ENCODE data around the gene CSK.
"Not testable (repeated sequence)": the region's sequence is repeated elsewhere in the genome, so short reads cannot be mapped to it uniquely, and the experiment has no call there.

CSK gene

DNA sequence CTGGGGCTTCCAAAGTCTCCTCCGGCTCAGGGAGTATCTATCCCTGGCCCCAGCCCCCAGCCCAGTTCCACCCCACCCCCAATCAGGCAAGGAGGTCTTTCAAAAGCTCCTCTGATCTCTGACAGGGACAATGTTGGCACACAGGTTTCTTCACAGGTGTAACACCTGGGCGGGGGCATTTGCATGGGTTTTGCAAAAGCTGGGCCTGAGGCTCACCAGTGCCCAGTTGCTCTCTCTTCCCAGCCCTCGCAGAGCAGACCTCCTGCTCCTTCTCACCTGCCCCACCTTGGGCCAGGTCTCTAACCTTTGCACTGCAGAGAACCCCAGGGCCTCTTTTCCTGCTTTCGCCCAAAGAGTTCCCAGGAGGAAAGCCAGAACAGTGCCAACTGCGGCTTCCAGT, 8.6 kb upstream of the CSK start:
- no peak for DNase-seq

DNA sequence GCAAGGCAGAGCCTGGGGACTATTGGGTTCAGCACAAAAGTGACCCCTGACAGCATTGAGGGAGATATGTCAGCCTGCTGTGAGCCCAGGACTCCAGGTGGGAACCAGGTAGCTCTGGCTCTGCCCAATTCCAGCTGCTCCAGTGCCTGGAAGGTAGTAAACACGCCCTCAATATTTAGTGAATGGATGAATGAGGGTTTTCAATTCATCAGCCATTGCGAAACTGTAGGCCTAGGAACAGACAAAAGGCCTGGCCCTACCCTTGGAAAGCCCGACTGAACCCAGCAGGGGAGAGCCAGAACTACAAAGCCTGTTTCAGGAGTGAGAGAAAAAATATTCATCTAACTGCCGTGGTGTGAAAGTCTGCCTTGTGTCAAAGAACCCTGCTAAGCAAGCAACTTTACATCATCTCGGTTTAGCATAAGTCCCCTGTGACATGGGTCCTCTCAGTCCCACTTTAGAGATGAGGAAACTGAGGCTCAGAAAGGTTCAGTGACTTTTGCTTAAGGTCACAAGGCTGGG, 8.1 kb upstream of the CSK start:
- no peak for DNase-seq

DNA sequence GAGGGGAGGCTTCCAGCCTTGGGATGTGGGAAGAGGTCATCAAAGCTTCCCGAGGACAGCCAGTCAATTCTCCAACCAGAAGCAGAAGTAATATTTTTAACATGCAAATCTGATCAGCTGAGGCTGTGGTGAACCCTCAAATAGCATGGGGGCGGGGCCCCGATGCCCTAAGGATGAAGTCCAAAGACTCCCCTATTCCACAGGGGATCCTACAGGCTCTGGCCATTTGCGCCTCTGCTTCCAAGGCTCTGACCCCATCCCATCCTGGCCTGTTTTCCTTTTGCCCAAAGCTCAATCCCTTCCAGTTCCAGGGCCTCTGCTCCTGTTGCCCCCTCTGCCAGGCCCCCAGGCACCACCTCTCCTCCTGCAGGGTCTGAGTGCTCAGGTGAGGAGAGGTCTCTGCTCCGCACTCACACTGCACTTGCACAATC, 6.7 kb upstream of the CSK start:
- no peak for DNase-seq

DNA sequence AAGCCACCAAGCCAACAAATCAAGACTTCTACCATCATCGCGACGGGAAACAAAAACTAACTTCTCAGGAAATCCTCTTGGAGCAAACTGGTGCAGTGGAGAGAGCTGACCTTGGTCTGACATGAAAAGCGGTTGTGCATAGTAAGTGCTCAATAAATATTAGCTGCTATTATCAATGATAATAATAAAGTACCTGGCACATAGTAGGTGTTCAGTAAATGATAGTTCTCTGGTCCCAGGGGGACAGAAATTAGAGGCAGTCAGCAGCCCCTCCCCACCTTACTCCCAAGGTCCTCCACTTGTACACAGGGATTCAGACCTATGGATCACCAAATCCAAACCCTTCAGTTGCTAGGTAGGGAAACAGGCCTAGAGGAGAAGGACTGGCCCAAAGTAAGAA, 6.0 kb upstream of the CSK start:
- no peak for DNase-seq

DNA sequence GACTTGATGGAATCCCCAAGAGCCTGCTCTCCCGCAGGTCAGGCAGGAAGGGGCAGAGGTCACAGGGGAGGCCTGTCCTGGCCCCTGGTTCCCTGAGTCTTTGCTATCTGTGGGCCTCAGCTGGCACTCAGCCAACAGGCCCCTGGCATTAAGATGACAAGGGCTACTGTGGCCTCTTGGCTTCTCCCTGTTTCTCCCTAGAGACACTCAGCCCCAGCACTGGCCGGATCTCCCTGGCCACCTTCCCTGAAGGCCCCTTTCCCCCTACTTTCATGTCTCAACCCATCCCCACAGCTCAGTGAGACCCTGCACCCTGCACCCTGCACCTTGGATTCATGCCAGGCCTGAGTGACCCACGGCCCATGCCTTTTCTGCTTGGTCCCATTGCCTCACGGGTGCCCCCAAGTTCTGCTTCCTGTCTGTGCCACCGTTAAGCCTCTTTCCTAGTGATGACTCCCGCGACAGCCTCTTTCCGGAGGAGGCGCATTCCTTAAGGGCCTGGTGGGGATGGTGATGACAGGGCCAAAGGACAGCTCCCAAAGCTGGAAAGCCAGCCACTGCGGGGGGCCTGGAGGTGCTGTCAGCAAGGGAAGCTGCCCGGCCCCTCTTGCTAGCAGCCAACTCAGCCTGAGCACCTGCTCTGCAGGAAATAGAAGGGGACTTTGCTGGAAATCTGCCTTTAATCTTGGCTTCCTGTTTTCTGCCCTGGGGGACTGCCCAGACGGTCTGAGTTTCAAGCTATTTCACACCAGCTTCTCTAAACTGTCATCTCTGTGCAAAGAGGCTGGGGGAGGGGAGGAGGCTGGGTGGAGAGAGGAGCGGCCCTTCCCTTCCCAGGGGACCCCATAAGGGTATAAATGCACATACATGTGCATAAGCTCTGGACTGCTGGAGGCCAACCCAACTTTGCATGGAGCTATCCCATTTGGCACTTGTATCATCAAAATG, 4.8 kb upstream of the CSK start:
- no peak for DNase-seq

DNA sequence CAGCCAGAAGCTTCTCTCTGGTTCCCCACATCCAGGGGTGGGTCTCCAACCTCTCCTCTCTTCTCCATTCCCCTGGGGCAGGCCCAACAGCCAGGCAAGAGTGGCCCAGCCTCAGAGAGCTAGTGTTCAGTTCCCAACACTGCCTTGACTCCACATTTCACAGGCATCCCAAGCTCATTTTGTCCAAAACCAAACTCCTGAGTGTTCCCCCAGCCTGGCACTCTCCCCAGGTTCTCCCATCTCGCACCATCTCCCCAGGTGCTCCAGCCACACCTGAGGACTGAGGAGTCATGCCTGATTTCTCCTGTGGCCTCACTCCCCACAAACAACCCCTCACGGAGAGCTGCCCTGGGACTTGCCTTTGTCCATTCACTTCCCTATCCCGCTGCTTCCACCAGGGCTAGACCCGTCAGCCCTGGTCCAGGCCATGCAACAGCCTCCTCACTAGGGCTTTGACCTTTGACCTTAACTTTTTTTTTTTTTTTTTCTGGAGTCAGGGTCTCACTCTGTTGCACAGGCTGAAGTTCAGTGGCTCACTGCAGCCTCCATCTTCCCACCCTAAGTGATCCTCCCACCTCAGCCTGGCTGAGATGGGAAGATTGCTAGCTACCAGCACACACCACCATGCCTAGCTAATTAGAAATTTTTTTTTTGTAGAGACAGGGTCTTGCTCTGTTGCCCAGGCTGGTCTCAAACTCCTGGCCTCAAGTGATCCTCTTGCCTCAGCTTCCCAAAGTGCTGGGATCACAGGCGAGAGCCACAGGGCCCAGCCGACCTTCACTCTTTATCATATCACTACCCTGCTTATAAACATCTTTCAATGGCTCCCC, 3.9 kb upstream of the CSK start:
- no peak for DNase-seq

DNA sequence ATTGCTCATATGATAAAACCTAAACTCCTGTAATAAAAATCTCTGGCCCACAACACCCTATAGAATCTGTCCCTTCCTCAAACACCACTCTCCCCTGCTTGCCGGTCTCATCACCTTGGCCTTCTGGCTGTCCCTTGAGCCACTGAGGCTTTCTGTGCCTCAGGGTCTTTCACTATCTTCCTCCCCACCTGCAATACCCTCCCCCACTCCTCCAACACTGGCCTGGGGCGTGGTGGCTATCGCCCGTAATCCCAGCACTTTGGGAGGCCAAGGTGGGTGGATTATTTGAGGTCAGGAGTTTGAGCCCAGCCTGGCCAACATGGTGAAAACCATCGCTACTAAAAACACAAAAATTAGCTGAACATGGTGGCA, 3.3 kb upstream of the CSK start:
- no peak for DNase-seq

DNA sequence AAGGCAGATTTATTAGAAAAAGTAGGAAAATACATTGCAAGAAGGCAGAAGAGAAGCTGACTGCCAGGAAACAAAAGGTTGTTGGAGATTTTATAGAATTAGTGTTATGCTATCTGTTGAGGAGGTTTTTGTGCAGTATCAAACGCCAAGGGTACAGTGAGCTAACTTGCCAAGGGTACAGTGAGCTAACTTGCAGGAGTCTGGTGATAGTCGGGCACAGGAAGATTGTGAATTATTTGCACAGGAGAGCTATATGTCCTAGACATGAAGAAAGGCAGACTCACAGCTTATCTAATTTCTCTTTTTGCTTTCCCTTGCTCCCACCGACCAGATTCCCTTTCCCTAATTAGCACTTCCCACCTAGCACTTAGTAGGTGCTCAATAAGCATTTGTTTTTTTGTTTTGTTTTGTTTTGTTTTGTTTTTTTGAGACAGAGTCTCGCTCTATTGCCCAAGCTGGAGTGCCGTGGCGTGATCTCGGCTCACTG, 2.7 kb upstream of the CSK start:
- DNase-seq, result no peak

DNA sequence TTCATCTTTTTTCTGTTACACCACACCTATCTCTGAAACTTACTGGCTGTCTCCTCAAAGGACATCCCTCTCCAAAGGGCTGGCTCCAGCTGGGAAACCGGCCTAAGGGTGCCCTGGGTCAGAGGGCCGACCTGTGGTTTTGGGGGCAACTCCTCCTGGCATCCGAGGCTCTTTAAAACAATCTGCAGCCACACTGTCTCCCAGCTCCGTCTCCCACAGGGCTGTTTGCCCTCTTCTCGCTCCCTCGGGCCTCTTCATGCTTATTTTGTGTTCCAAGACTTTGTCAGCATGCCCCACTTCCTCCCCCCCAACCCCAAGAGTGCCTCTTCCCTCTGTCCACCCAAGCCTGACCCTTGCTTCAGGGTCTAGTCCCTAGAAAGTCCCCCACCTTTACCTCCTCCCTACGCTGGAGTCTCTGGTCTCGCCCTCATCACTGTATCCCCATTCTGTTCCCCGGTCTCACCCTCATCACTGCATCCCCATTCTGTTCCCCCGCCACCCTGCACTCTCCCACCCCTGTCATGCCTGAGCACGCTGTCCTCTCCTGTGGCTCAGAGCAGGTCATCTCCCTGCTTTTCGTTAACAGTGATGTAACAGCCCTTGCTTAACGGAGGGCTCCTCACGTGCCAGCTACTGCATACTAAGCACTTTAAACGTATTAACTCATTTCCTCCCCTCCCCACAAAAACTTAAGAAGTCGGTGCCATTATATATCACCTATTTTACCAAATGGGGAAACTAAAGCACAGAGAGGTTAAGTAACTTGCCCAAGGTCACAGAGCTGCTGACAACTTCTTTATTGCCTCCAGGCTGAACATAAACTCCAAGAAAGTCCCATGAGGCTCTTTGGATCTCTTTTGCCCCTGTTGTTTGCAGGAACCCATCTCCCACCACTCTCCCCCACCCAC, 1.1 kb upstream of the CSK start:
- no peak for DNase-seq

DNA sequence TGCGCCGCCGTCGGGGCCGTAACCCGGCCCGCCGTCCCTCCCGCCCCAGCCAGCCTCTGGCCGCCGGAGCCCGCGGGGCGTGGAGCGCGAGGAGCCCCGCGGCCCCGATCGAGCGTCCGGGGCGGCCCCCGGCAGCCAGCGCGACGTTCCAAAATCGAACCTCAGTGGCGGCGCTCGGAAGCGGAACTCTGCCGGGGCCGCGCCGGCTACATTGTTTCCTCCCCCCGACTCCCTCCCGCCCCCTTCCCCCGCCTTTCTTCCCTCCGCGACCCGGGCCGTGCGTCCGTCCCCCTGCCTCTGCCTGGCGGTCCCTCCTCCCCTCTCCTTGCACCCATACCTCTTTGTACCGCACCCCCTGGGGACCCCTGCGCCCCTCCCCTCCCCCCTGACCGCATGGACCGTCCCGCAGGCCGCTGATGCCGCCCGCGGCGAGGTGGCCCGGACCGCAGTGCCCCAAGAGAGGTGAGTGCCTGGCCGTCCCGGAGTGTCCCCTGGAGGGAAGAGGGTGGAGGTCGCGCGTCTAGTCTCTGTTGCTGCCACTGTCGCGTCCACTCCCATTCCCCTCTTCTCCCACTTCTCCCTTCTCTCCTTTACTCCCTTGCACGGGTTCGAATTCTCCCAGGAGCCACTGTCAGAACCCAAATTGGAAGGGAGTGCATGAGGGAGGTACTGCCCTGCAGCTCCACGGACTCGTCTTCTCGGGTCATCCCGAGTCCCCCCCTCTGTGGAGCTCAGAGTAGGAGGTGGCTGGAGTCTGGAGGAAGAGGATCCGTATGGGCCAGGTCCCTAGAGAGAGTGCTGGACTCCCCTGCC, 585 bp downstream of the CSK start:
- DNase-seq, result no peak

DNA sequence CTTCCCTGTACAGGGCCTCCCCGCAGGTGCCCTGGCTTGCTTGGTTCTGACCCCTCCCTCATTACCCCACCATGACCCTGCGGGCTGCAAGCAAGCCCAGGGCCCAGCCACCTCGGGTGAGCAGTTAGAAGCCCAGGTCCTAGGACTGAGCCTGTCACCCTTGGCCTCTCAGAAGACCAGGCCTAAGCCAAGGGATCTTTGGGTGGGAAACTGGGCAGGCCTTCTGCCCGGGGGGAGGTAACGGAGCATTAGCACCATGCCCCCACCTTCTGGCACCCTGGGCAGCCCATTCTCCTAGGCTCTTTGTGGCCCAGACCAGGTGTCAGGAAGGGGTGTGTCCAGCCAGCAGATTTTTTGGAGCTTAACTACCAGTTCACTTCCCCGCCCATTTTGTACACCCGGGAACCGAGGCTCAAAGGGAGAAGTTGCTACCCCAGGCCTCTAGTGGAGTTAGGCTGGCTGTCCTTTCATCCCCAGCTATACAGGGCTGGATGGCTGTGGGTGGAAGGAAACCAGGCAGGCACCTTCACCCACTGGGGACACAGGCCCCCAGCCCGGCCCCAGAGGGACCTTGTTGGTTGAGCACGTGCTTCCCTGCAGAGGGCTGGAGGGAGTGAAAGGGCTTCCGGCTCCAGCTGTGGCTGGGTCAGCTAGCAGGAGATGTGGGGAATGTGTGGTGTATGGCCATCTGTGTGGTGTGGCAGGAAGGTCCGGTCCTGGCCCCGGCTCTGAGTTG, 1.4 kb downstream of the CSK start:
- DNase-seq, result no peak

DNA sequence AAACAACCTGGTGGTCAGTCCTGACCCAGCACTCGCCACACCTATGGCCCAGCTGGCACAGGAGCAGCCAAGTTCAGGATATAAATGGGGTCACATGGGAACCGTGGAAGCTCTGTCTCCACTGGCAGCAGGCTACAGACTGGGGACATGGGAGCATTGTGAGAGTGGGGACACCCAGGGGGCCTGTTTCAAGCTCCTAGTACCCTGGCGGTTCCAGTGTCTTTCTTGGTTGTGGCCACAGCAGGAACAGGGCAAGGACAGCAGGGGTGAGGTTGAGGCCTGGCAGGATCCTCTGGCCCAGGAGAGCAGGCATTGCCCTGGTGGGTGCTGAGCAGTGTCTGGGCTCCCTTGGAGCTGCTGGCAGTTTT, 1.9 kb downstream of the CSK start:
- DNase-seq, result no peak

DNA sequence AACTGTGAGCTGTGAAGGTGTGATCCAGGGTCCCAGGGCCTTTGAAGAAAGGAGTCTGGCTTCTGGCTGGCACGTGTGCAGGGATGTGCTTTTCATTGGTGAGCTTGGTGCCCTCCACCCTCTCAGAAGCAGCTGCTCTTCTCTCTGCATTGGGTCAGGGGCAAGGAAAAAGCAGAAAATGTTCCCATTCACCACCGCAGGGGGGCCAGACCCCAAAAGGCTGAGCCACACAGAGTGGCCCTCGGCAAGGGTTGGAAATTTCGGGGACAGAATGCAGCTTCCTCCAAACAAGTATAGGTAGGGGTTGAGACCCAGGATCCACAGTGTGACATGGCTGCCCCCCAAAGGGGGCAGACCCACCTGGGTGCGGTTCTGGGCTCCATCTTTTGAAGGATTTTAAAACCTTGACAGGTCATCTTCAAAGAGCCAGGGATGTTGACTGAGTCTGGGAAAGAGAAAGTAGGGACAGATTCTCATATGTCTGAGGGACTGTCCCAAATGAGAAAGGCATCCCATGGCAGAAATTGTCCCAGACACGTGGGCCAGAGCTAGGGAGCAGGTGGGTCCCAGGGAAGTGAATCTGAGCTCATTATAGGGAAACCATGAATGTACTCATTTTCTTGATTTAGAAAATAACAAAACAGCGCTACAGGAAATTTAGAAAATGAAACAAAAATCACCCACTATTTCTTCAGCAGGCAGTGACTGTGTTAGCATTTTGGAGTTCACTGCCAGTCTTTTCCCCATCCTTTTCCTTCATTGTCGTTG, 2.7 kb downstream of the CSK start:
- no peak for DNase-seq

DNA sequence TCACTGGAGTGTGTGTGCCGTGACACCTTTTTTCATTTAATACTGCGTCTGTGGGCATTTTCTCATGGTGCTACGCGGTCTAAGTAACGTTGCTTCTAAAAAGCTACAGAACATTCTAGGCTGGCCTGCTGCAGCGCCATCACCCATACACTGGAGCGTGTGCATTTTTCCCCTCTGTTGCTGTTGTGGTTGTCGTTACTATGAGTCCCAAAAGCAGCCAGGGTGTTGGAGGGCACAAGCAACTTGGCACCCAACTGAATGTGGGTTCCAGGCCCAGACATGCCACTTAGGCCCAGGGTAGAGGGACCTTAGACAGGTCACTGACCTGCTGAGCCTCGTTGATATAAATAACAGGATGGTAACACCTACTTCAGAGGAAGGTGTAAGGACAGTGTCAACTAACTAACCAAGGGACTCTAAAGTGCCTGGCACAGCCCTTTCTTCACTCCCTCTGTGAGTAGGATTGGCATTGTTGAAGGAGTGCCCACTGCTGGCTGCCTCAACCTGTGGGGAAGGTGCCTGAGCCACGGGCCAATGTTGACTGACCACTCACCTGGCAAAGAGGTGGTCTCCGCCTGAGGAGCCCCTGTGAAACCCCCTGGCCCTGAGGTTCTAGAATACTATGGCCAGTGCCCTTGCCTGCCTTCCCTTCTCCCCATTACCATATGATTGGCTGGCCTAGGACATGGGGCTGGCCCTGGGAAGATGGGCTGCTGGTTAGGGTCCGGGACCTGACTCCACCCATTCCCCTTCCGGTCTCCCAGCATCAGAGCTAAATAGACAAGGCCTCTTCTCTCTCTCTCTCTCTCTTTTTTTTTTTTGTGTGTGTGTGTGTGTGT, 3.5 kb downstream of the CSK start:
- DNase-seq, result no peak

DNA sequence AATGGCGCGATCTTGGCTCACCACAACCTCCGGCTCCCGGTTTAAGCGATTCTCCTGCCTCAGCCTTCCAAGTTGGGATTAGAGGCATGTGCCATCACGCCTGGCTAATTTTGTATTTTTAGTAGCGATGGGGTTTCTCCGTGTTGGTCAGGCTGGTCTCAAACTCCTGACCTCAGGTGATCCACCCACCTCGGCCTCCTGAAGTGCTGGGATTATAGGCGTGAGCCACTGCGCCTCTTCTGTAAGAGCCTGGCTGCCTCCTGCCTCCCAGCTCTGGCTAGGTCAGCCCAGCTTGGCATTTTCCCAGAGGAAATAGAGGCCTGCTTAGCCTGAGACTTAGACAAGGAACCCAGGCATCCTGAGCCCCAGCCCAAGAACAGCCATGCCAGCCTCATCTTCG, 4.2 kb downstream of the CSK start:
- DNase-seq, result not testable (repeated sequence)

DNA sequence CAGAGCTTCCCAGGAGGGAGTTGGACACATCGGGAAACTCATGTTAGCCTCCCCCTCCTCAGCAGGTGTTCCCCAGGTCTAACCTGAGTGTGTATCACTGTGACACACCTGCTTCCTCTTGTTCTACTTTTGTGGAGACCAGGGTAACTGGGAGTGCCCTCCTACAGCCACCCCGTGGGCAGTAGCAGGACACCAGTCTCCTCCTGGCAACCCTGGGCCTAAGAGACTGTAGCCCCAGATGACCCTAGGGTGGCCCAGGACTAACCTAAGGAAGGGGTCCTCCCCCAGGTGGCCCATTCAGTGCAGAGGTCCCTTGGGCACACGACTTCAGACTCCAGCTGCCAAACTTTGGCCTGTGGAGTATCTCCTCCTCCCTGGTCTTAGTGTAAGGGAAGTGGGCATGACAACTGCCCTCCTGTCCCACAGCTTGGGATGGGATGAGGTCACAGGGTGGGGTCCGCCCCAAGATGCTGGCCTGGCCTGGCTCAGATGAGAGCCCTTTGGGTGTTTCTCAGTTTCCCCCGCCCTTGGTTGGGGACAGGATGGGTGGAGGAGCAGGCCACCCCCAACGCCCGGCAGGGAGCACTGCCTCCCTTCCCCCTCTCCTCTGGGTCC, 4.8 kb downstream of the CSK start:
- DNase-seq, result no peak

DNA sequence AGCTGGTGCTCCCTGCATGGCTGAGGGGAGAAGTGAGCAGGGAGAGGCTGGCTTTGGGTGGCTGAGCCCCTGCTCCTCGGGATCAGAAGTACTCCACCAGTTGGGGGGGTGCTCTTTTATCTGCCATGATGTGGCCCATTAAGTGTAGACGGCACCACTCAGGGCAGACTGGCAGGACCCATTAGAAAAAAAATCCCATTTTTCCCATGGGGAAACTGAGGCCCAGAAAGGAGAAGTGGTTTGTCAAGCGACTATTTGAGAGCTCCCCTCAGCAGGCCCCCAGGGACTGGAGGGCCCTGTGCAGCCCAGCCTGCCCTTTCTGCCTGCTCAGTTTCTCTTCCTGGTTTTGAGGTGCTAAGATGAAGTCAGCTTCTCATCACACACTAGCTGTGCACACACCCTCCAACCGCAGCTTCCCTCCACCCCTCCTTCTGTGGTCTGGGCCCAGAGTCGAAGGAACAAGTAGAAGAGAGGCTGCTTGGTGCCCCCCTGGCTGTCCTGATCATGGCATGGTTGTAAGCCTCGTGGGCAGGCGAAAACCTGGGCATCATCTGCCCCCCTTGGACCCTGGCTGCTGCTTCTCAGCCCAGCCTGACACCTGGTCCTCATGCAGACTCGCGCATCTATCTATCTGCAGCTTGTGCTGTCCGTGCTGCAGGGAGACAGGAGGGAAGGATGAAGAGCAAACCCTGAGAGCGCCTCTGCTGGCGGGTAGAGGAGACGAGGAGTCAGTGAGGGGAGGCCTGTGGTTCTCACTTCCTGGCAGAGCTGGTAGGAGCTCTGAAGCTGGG, 5.6 kb downstream of the CSK start:
- peak; percentile 75 for DNase-seq

All from activated T-cell treated with anti-CD3 and anti-CD28 coated beads for 4 hours (primary cell).